HepG2 (cell line): ENCODE data around the gene CATSPERD. TPM values are rescaled to one million over a fixed set of nuclear protein-coding genes. Genes with fewer than 3 reads are reported as not detected.

Experiments
- BRCA1 ChIP-seq: sonication (generic); formaldehyde crosslinking; IDR thresholded peaks from 2 replicates; pipeline ENCODE4 v1.4.0; 2020; ENCODE audit warnings: missing genetic modification reagents
- CBX1 ChIP-seq: IDR thresholded peaks from one replicate; pipeline ENCODE4 v1.6.1; 2016; ENCODE audit warnings: antibody characterized with exemption, low read depth
- GATA4 ChIP-seq: sonication (generic); IDR thresholded peaks from 2 replicates; pipeline ENCODE4 v1.6.1; 2016; ENCODE audit warnings: antibody characterized with exemption, low read depth, borderline replicate concordance
- GPBP1L1 ChIP-seq: sonication (generic); formaldehyde crosslinking; IDR thresholded peaks from 2 replicates; pipeline ENCODE4 v1.5.0; 2020; ENCODE audit warnings: mild to moderate bottlenecking, missing genetic modification reagents
- HMGXB3 ChIP-seq: sonication (generic); formaldehyde crosslinking; IDR thresholded peaks from 2 replicates; pipeline ENCODE4 v1.4.0; 2020; ENCODE audit warnings: missing genetic modification reagents, borderline replicate concordance
- HMGXB4 ChIP-seq, 2 experiments: sonication (generic) in 1 of 2; formaldehyde crosslinking in 1 of 2; IDR thresholded peaks; 2 replicates each; pipeline versions ENCODE4 v1.4.0 to v1.6.1; 2018 to 2020; ENCODE audit warnings: missing genetic modification reagents in 2 of 2, borderline replicate concordance in 1 of 2, low read depth in 1 of 2, mild to moderate bottlenecking in 1 of 2, missing biosample characterization in 1 of 2
- KDM5B ChIP-seq: sonication (generic); formaldehyde crosslinking; IDR thresholded peaks from 2 replicates; pipeline ENCODE4 v1.4.0; 2020; ENCODE audit warnings: missing genetic modification reagents, mild to moderate bottlenecking, borderline replicate concordance
- NCOA1 ChIP-seq: sonication (generic); formaldehyde crosslinking; IDR thresholded peaks from 2 replicates; pipeline ENCODE4 v1.9.0; 2021; ENCODE audit warnings: missing genetic modification reagents
- NR2C2 ChIP-seq: sonication (generic); formaldehyde crosslinking; IDR thresholded peaks from 2 replicates; pipeline ENCODE4 v1.4.0; 2020; ENCODE audit warnings: missing genetic modification reagents, mild to moderate bottlenecking, moderate library complexity, borderline replicate concordance
- REPIN1 ChIP-seq: sonication (generic); formaldehyde crosslinking; IDR thresholded peaks from 2 replicates; pipeline ENCODE4 v1.8.0; 2022; ENCODE audit warnings: missing genetic modification reagents, low read depth, mild to moderate bottlenecking, borderline replicate concordance
- RXRA ChIP-seq: sonication (generic); formaldehyde crosslinking; IDR thresholded peaks from 2 replicates; pipeline ENCODE4 v1.5.1; 2020; ENCODE audit warnings: missing genetic modification reagents
- SPEN ChIP-seq: sonication (generic); formaldehyde crosslinking; IDR thresholded peaks from 2 replicates; pipeline ENCODE4 v1.5.1; 2020; ENCODE audit warnings: low read depth, mild to moderate bottlenecking, missing genetic modification reagents
- TEAD2 ChIP-seq: sonication (generic); formaldehyde crosslinking; IDR thresholded peaks from 2 replicates; pipeline ENCODE4 v1.9.0; 2021; ENCODE audit warnings: missing genetic modification reagents
- THAP9 ChIP-seq: sonication (generic); formaldehyde crosslinking; IDR thresholded peaks from 2 replicates; pipeline ENCODE4; 2020; ENCODE audit warnings: missing genetic modification reagents, mild to moderate bottlenecking, borderline replicate concordance
- ZNF326 ChIP-seq: sonication (generic); formaldehyde crosslinking; IDR thresholded peaks from 2 replicates; pipeline ENCODE4 v1.4.0; 2020; ENCODE audit warnings: missing genetic modification reagents, borderline replicate concordance
- ZNF335 ChIP-seq: sonication (generic); formaldehyde crosslinking; IDR thresholded peaks from 2 replicates; pipeline ENCODE4 v1.4.0; 2020; ENCODE audit warnings: missing genetic modification reagents
- ZNF451 ChIP-seq: sonication (generic); formaldehyde crosslinking; IDR thresholded peaks from 2 replicates; pipeline ENCODE4 v1.5.0; 2020; ENCODE audit warnings: mild to moderate bottlenecking, missing genetic modification reagents
- ZNF780A ChIP-seq: sonication (generic); formaldehyde crosslinking; IDR thresholded peaks from 2 replicates; pipeline ENCODE4 v1.8.0; 2022; ENCODE audit warnings: mild to moderate bottlenecking, missing genetic modification reagents, moderate library complexity
- polyA plus RNA-seq, 8 experiments: library from polyadenylated mRNA; depleted of rRNA in 3 of 8; stranded (reverse) in 7 of 8; unstranded in 1 of 8; fragments of >200 nt; fragmentation: Illumina TruSeq in 4 of 8; extraction: Trizol in 4 of 8; gene quantifications; 2 replicates each; pipeline versions ENCODE4 v1.2.1 to v1.2.3, GENCODE V29; 2011 to 2016; ENCODE audit warnings: low read depth in 4 of 8, missing spikeins in 1 of 8, mixed read lengths in 1 of 8; ENCODE audit not compliant: insufficient read depth in 1 of 8
- total RNA-seq, 5 experiments: library from RNA; depleted of rRNA; stranded (reverse); fragments of >200 nt; fragmentation: Illumina TruSeq; extraction: Trizol; gene quantifications; 2 replicates each; pipeline ENCODE4 v1.2.3, GENCODE V29; 2016; ENCODE audit warnings: low read depth in 1 of 5

Gene CATSPERD
- total and polyA plus RNA-seq, 2 of the 13 experiments (the other 11 are each of a cell fraction or from before 2014, with no cell fraction given): 0.04 TPM; not detected in 1

- TF ChIP-seq ZNF451 (CRISPR knock-in tag) (0 out of 2 replicates have a peak, but pooled peaks have one; percentile 83), GPBP1L1 (no peak), ZNF326 (CRISPR knock-in tag) (no peak), NR2C2 (CRISPR knock-in tag) (peak; percentile 63; the same call in 1 of the 2 replicates), GATA4 (no peak), SPEN (peak; percentile 81), KDM5B (no peak), THAP9 (CRISPR knock-in tag) (peak; percentile 33), RXRA (CRISPR knock-in tag) (peak; percentile 43), NCOA1 (CRISPR knock-in tag) (0 out of 2 replicates have a peak, but pooled peaks have one; percentile 65), ZNF335 (CRISPR knock-in tag) (0 out of 2 replicates have a peak, but pooled peaks have one; percentile 42), CBX1 (peak; percentile 52), REPIN1 (peak; percentile 72), ZNF780A (peak; percentile 28; the same call in 1 of the 2 replicates), HMGXB4 (CRISPR knock-in tag; IDR thresholded peaks at IDR 0.05; ENCODE audit: borderline replicate concordance in 1 of 2, low read depth in 1 of 2) (peak; percentile 66 to 74; a peak in 3 of 4 replicates), HMGXB3 (CRISPR knock-in tag) (peak; percentile 48; the same call in 1 of the 2 replicates), BRCA1 (CRISPR knock-in tag) (no peak), TEAD2 (no peak)
These were observed 106.3 kb downstream of the CATSPERD start (continued) for GRCh38 chr19:5826531-5827341.
